Ishikawa (cell line): Measurements from ENCODE around the gene ARGLU1.

Source experiments
- CEBPB ChIP-seq: IDR thresholded peaks from 2 replicates; pipeline ENCODE4 v1.6.1; 2012
- CREB1 ChIP-seq: IDR thresholded peaks from 2 replicates; pipeline ENCODE4 v1.6.1; 2012; ENCODE audit warnings: low read depth
- EGR1 ChIP-seq: IDR thresholded peaks from 2 replicates; pipeline ENCODE4 v1.6.1; 2012
- EP300 ChIP-seq: IDR thresholded peaks from 2 replicates; pipeline ENCODE4 v1.6.1; 2012; ENCODE audit warnings: borderline replicate concordance
- FOXM1 ChIP-seq: IDR thresholded peaks from 2 replicates; pipeline ENCODE4 v1.6.1; 2012; ENCODE audit warnings: low read depth, borderline replicate concordance
- NFIC ChIP-seq: IDR thresholded peaks from 2 replicates; pipeline ENCODE4 v1.6.1; 2012
- RAD21 ChIP-seq: IDR thresholded peaks from 2 replicates; pipeline ENCODE4 v1.6.1; 2012; ENCODE audit warnings: low read depth
- TAF1 ChIP-seq: IDR thresholded peaks from 2 replicates; pipeline ENCODE4 v1.6.1; 2012; ENCODE audit warnings: low read depth, mild to moderate bottlenecking
- TCF12 ChIP-seq: IDR thresholded peaks from 2 replicates; pipeline ENCODE4 v1.6.1; 2012; ENCODE audit warnings: low read depth
- TEAD4 ChIP-seq: IDR thresholded peaks from 2 replicates; pipeline ENCODE4 v1.6.1; 2012
- YY1 ChIP-seq: IDR thresholded peaks from 2 replicates; pipeline ENCODE4 v1.6.1; 2012; ENCODE audit warnings: low read depth
- ZBTB7A ChIP-seq: IDR thresholded peaks from 2 replicates; pipeline ENCODE4 v1.6.1; 2012; ENCODE audit warnings: low read depth
- TF ChIP-seq, protein P1 (sequence below): IDR thresholded peaks from 2 replicates; pipeline ENCODE4 v1.6.1; 2012; ENCODE audit warnings: low read depth, mild to moderate bottlenecking
- TF ChIP-seq, protein P2 (sequence below): IDR thresholded peaks from 2 replicates; pipeline ENCODE4 v1.6.1; 2012
- TF ChIP-seq, protein P3 (sequence below): IDR thresholded peaks from 2 replicates; pipeline ENCODE4 v1.6.1; 2012

The ARGLU1 gene

DNA sequence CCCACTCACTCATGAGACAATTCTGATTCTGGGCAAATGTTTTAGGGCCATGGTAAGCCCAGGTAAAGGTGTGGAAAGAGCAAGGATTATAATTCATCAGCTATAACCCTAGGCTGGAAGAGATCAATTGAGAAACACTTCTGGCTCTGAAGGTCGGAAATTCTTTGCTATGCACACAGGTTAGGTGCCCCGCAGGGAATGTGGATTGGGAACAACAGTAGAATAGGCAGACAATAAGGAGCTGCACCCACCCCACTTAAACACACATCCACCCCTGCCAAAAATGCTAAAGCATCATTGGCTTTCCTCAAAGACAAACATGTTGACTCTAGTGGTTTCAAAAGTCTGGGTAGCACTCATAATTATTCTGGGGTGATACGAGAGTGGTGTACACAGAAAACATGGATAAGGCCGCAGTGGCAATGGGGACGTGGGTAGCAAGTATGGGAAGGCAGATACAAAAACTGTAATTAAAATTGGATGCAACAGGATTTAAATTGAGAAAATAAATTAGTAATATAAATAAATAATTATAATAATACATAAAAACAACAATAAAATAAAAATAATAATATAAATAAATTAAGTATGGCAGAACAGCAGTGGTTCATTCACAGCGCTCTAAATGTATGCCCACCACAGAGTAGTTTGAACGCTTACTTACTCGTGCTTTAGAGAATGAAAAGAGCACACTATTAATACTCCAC is 41.0 kb downstream of the ARGLU1 start:
- TF ChIP-seq FOXM1 (no peak), NFIC (no peak), YY1 (no peak), TAF1 (no peak)
- TF ChIP-seq, protein P1, sequence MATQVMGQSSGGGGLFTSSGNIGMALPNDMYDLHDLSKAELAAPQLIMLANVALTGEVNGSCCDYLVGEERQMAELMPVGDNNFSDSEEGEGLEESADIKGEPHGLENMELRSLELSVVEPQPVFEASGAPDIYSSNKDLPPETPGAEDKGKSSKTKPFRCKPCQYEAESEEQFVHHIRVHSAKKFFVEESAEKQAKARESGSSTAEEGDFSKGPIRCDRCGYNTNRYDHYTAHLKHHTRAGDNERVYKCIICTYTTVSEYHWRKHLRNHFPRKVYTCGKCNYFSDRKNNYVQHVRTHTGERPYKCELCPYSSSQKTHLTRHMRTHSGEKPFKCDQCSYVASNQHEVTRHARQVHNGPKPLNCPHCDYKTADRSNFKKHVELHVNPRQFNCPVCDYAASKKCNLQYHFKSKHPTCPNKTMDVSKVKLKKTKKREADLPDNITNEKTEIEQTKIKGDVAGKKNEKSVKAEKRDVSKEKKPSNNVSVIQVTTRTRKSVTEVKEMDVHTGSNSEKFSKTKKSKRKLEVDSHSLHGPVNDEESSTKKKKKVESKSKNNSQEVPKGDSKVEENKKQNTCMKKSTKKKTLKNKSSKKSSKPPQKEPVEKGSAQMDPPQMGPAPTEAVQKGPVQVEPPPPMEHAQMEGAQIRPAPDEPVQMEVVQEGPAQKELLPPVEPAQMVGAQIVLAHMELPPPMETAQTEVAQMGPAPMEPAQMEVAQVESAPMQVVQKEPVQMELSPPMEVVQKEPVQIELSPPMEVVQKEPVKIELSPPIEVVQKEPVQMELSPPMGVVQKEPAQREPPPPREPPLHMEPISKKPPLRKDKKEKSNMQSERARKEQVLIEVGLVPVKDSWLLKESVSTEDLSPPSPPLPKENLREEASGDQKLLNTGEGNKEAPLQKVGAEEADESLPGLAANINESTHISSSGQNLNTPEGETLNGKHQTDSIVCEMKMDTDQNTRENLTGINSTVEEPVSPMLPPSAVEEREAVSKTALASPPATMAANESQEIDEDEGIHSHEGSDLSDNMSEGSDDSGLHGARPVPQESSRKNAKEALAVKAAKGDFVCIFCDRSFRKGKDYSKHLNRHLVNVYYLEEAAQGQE = no peak

DNA sequence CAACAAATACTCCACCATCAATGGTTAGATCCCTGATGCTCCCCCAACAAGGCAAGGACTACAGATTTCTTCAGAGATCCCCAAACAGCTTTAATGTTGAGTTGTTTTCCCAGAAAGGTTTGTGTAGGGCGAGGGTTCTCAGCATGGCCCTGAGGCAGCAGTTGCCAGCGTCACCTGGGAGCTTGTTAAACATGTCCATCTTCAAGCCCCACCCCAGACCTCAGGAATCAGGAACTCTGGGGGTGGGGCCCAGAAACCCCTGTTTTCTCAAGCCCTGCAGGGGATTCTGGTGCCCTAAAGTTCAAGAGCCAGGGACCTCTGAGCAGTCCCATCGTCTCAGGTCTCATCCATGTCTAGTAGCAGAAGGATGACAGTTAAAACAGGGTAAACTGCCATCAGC is 42.1 kb downstream of the ARGLU1 start:
- no peak for TF ChIP-seq TEAD4
- TF ChIP-seq, protein P2, sequence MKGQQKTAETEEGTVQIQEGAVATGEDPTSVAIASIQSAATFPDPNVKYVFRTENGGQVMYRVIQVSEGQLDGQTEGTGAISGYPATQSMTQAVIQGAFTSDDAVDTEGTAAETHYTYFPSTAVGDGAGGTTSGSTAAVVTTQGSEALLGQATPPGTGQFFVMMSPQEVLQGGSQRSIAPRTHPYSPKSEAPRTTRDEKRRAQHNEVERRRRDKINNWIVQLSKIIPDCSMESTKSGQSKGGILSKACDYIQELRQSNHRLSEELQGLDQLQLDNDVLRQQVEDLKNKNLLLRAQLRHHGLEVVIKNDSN = no peak
- no peak for TF ChIP-seq EP300
- no peak for TF ChIP-seq TAF1
- no peak for TF ChIP-seq TCF12
- TF ChIP-seq CEBPB = no peak
- TF ChIP-seq FOXM1 = no peak
- no peak for TF ChIP-seq RAD21
- no peak for TF ChIP-seq YY1
- no peak for TF ChIP-seq NFIC
- TF ChIP-seq EGR1 = no peak
- no peak for TF ChIP-seq ZBTB7A
- TF ChIP-seq, protein P3, sequence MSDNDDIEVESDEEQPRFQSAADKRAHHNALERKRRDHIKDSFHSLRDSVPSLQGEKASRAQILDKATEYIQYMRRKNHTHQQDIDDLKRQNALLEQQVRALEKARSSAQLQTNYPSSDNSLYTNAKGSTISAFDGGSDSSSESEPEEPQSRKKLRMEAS = no peak
- TF ChIP-seq CREB1 = no peak
- TF ChIP-seq, protein P1 = no peak

DNA sequence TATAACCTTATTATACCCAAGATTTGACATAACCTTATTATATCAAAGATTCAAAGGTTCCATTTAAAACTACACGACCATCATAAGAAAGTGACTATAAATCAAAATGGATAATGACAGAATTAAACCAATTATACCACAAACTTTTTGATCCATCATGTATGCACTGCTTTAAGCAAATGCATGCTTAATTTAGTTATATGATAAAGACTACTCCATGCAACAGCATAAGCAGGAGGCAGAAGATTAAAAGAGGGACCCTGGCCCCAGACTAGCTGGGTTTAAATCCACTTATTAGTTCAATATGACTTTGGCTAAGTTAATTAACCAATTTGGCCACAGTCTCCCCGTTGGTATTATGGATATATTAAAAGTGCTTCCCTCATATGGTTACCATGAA is 43.8 kb downstream of the ARGLU1 start:
- TF ChIP-seq, protein P3 = no peak
- TF ChIP-seq TAF1 (no peak), CEBPB (no peak), RAD21 (no peak), NFIC (no peak), TCF12 (no peak), ZBTB7A (no peak), EGR1 (no peak), YY1 (no peak), TEAD4 (no peak), EP300 (no peak), CREB1 (no peak), FOXM1 (no peak)
- TF ChIP-seq, protein P2 = no peak
- TF ChIP-seq, protein P1 = no peak

DNA sequence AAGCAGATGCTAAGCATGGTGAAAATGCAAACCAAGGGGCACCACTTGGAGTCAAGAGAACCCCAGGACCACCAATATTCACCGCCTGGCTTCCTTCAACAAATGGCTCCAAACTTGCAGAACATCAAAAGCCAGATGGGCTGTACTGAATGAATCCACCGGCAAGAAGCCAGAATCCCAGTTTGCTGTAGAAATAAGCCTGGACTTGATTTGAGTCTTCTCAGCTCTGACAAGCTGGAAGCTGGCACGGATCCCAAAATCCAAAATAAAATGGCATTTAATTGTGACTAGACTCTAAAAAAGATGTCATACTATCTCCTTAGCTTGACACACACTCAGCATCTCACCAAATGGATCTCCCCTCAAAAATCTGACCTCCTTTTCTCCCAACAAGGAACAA is 44.4 kb downstream of the ARGLU1 start:
- TF ChIP-seq EP300 (no peak), TEAD4 (no peak), RAD21 (no peak), EGR1 (no peak), YY1 (no peak), TAF1 (no peak), CEBPB (no peak), NFIC (no peak), TCF12 (no peak), CREB1 (no peak), ZBTB7A (no peak)
- TF ChIP-seq, protein P1 = no peak
- TF ChIP-seq, protein P2 = no peak
